22Rv1 (cell line): ENCODE measurements around the gene MADD.

Experiments used
- ZFX ChIP-seq: fragments of 450-650 bp; IDR thresholded peaks from 2 replicates; pipeline ENCODE4 v1.6.1; 2017; ENCODE audit warnings: antibody characterized with exemption, borderline replicate concordance
- TF ChIP-seq, protein P1 (sequence below): fragments of 450-650 bp; IDR thresholded peaks from 2 replicates; pipeline ENCODE4 v1.5.1; 2017; ENCODE audit warnings: mild to moderate bottlenecking

GRCh38 chr11:47317064-47317828 lies 47.3 kb downstream of the MADD start:
- TF ChIP-seq, protein P1, sequence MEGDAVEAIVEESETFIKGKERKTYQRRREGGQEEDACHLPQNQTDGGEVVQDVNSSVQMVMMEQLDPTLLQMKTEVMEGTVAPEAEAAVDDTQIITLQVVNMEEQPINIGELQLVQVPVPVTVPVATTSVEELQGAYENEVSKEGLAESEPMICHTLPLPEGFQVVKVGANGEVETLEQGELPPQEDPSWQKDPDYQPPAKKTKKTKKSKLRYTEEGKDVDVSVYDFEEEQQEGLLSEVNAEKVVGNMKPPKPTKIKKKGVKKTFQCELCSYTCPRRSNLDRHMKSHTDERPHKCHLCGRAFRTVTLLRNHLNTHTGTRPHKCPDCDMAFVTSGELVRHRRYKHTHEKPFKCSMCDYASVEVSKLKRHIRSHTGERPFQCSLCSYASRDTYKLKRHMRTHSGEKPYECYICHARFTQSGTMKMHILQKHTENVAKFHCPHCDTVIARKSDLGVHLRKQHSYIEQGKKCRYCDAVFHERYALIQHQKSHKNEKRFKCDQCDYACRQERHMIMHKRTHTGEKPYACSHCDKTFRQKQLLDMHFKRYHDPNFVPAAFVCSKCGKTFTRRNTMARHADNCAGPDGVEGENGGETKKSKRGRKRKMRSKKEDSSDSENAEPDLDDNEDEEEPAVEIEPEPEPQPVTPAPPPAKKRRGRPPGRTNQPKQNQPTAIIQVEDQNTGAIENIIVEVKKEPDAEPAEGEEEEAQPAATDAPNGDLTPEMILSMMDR: no peak
- TF ChIP-seq ZFX: no peak
